Measurements from ENCODE around the gene DPPA3.
A peak's percentile ranks its signal among the peaks of the same experiment; 100 is the strongest.
"Not testable (repeated sequence)": the region's sequence is repeated elsewhere in the genome, so short reads cannot be mapped to it uniquely, and the experiment has no call there.

GRCh38 chr12:7677432-7677888 lies 33.8 kb upstream of the DPPA3 start:
- peak; percentile 53 for TF ChIP-seq CTCF (IDR thresholded peaks at IDR 0.05; ENCODE audit: low read depth, low read length, poor library complexity, severe bottlenecking)
- not testable (repeated sequence) for TF ChIP-seq EZH2phosphoT487 (IDR thresholded peaks at IDR 0.05; ENCODE audit: borderline replicate concordance, low read length)
